GM08714 (cell line): ENCODE data around the gene DOK4.
A peak's percentile ranks its signal among the peaks of the same experiment; 100 is the strongest.

Experiments used
- H3K4me3 ChIP-seq: fragments of 200-500 bp; sonication (Bioruptor generic); 2 replicates; pipeline ENCODE4 v1.5.1; 2014; ENCODE audit warnings: mild to moderate bottlenecking, low read length, inconsistent platforms
- ZNF274 ChIP-seq: IDR thresholded peaks from 2 replicates; pipeline ENCODE4 v1.6.1; 2012; ENCODE audit warnings: mild to moderate bottlenecking, low read depth, low read length

The DOK4 gene

GRCh38 chr16:57485916-57486857, at the start of gene DOK4:
Gene DOK4, minus strand, starts transcription at chr16:57486493. Its CDS starts 6,986 bp downstream, at chr16:57479507.
- H3K4me3 ChIP-seq = peak within 1 kb of the TSS; percentile 63
- TF ChIP-seq ZNF274 = no peak

GRCh38 chr16:57535680-57536305, 49.5 kb upstream of the DOK4 start:
- peak overlapping the region; percentile 59 for H3K4me3 ChIP-seq
- TF ChIP-seq ZNF274 = no peak

GRCh38 chr16:57534881-57535658, 48.8 kb upstream of the DOK4 start:
- no peak for TF ChIP-seq ZNF274
- peak overlapping the region; percentile 59; the same call in 1 of the 2 replicates for H3K4me3 ChIP-seq

- no peak overlapping the region for H3K4me3 ChIP-seq
- TF ChIP-seq ZNF274 = no peak
Observed at GRCh38 chr16:57534337-57534880, 48.1 kb upstream of the DOK4 start.

- no peak overlapping the region for H3K4me3 ChIP-seq
- TF ChIP-seq ZNF274 = no peak
Observed at GRCh38 chr16:57533431-57534336, 47.4 kb upstream of the DOK4 start.

GRCh38 chr16:57532266-57532625, 46.0 kb upstream of the DOK4 start:
- no peak for TF ChIP-seq ZNF274
- no peak overlapping the region for H3K4me3 ChIP-seq

GRCh38 chr16:57531635-57532265, 45.5 kb upstream of the DOK4 start:
- no peak overlapping the region for H3K4me3 ChIP-seq
- no peak for TF ChIP-seq ZNF274

GRCh38 chr16:57531253-57531575, 44.9 kb upstream of the DOK4 start:
- no peak overlapping the region for H3K4me3 ChIP-seq
- no peak for TF ChIP-seq ZNF274

- H3K4me3 ChIP-seq = no peak overlapping the region
- TF ChIP-seq ZNF274 = no peak
Observed at GRCh38 chr16:57530522-57531252, 44.4 kb upstream of the DOK4 start.

GRCh38 chr16:57530104-57530521, 43.8 kb upstream of the DOK4 start:
- no peak for TF ChIP-seq ZNF274
- H3K4me3 ChIP-seq = no peak overlapping the region

GRCh38 chr16:57529391-57530103, 43.3 kb upstream of the DOK4 start:
- H3K4me3 ChIP-seq = no peak overlapping the region
- no peak for TF ChIP-seq ZNF274
